Ishikawa (cell line): ENCODE results near the gene JPH3.

Source experiments
- CEBPB ChIP-seq: IDR thresholded peaks from 2 replicates; pipeline ENCODE4 v1.6.1; 2012
- CREB1 ChIP-seq: IDR thresholded peaks from 2 replicates; pipeline ENCODE4 v1.6.1; 2012; ENCODE audit warnings: low read depth
- EGR1 ChIP-seq: IDR thresholded peaks from 2 replicates; pipeline ENCODE4 v1.6.1; 2012
- EP300 ChIP-seq: IDR thresholded peaks from 2 replicates; pipeline ENCODE4 v1.6.1; 2012; ENCODE audit warnings: borderline replicate concordance
- FOXM1 ChIP-seq: IDR thresholded peaks from 2 replicates; pipeline ENCODE4 v1.6.1; 2012; ENCODE audit warnings: low read depth, borderline replicate concordance
- MAX ChIP-seq: IDR thresholded peaks from 2 replicates; pipeline ENCODE4 v1.6.1; 2012
- NFIC ChIP-seq: IDR thresholded peaks from 2 replicates; pipeline ENCODE4 v1.6.1; 2012
- RAD21 ChIP-seq: IDR thresholded peaks from 2 replicates; pipeline ENCODE4 v1.6.1; 2012; ENCODE audit warnings: low read depth
- REST ChIP-seq: IDR thresholded peaks from 2 replicates; pipeline ENCODE4 v1.6.1; 2012; ENCODE audit warnings: low read depth, mild to moderate bottlenecking
- TAF1 ChIP-seq: IDR thresholded peaks from 2 replicates; pipeline ENCODE4 v1.6.1; 2012; ENCODE audit warnings: low read depth, mild to moderate bottlenecking
- TCF12 ChIP-seq: IDR thresholded peaks from 2 replicates; pipeline ENCODE4 v1.6.1; 2012; ENCODE audit warnings: low read depth
- TEAD4 ChIP-seq: IDR thresholded peaks from 2 replicates; pipeline ENCODE4 v1.6.1; 2012
- USF1 ChIP-seq: IDR thresholded peaks from 2 replicates; pipeline ENCODE4 v1.6.1; 2012
- YY1 ChIP-seq: IDR thresholded peaks from 2 replicates; pipeline ENCODE4 v1.6.1; 2012; ENCODE audit warnings: low read depth

GRCh38 chr16:87728026-87728425 is 125.7 kb downstream of the JPH3 start:
- TF ChIP-seq YY1: no peak
- no peak for TF ChIP-seq CEBPB
- no peak for TF ChIP-seq EP300
- no peak for TF ChIP-seq RAD21
- no peak for TF ChIP-seq EGR1
- TF ChIP-seq MAX: no peak
- no peak for TF ChIP-seq REST
- TF ChIP-seq CREB1: no peak
- TF ChIP-seq TAF1: no peak
- TF ChIP-seq TCF12: no peak
- no peak for TF ChIP-seq USF1
- no peak for TF ChIP-seq TEAD4
- TF ChIP-seq NFIC: no peak
- no peak for TF ChIP-seq FOXM1
